H7 (cell line): ENCODE results near the gene SSC4D. TPM values are rescaled to one million over a fixed set of nuclear protein-coding genes. Genes with fewer than 3 reads are reported as not detected.
"Not testable (repeated sequence)": the region's sequence is repeated elsewhere in the genome, so short reads cannot be mapped to it uniquely, and the experiment has no call there.

ENCODE experiments used
- DNase-seq: peaks from one replicate; pipeline ENCODE4 v3.0.0; 2012
- H3K27me3 ChIP-seq: 2 replicates; pipeline ENCODE4 v1.6.0; 2011; ENCODE audit warnings: mild to moderate bottlenecking, low read length; ENCODE audit not compliant: control insufficient read depth, insufficient read depth
- H3K36me3 ChIP-seq: replicated peaks from 2 replicates; pipeline ENCODE4 v1.5.1; 2011; ENCODE audit warnings: low read length; ENCODE audit not compliant: control insufficient read depth, insufficient read depth
- H3K4me3 ChIP-seq: 2 replicates; pipeline ENCODE4 v1.5.1; 2011; ENCODE audit warnings: low read depth, mild to moderate bottlenecking, control low read depth, low read length, moderate library complexity; ENCODE audit not compliant: insufficient read depth
- total RNA-seq: library from RNA; depleted of rRNA; stranded (reverse); fragments of >200 nt; shearing (Covaris generic); gene quantifications from 2 replicates; pipeline ENCODE4 v1.2.3, GENCODE V29; 2014

The SSC4D gene
- total RNA-seq, 1 experiment from 2014 or later: 19.6 TPM

- not testable (repeated sequence) for H3K4me3 ChIP-seq, H3K36me3 ChIP-seq, H3K27me3 ChIP-seq, DNase-seq
Observed at GRCh38 chr7:76403097-76403496, 6.4 kb downstream of the SSC4D start.

GRCh38 chr7:76400248-76400647, 9.2 kb downstream of the SSC4D start:
- DNase-seq: peak; percentile 33
- Histone ChIP-seq H3K27me3 (no peaks in the 10 kb centered on the region; the same call in 1 of the 2 replicates), H3K36me3 (no peaks in the 10 kb centered on the region), H3K4me3 (no peak overlapping the region)

- DNase-seq: peak; percentile 96
- Histone ChIP-seq H3K36me3 (no peaks in the 10 kb centered on the region), H3K27me3 (no peaks in the 10 kb centered on the region; the same call in 1 of the 2 replicates), H3K4me3 (peak overlapping the region; percentile 36)
Observed at GRCh38 chr7:76397409-76398183, 11.9 kb downstream of the SSC4D start.

GRCh38 chr7:76396864-76397263, 12.6 kb downstream of the SSC4D start:
- Histone ChIP-seq H3K4me3 (no peak overlapping the region), H3K27me3 (no peaks in the 10 kb centered on the region; the same call in 1 of the 2 replicates), H3K36me3 (no peaks in the 10 kb centered on the region)
- no peak for DNase-seq

- peak; percentile 73 for DNase-seq
- H3K27me3 ChIP-seq: no peaks in the 10 kb centered on the region; the same call in 1 of the 2 replicates
- H3K4me3 ChIP-seq: no peak overlapping the region
- H3K36me3 ChIP-seq: no peaks in the 10 kb centered on the region
Observed at GRCh38 chr7:76395965-76396726, 13.4 kb downstream of the SSC4D start.

- not testable (repeated sequence) for H3K36me3 ChIP-seq, H3K4me3 ChIP-seq, H3K27me3 ChIP-seq, DNase-seq
Observed at GRCh38 chr7:76395605-76395964, 13.9 kb downstream of the SSC4D start.

- peak; percentile 19 for DNase-seq
- Histone ChIP-seq H3K36me3 (no peaks in the 10 kb centered on the region), H3K4me3 (no peak overlapping the region), H3K27me3 (no peaks in the 10 kb centered on the region; the same call in 1 of the 2 replicates)
Observed at GRCh38 chr7:76394957-76395356, 14.5 kb downstream of the SSC4D start.

- H3K36me3 ChIP-seq: no peaks in the 10 kb centered on the region
- H3K4me3 ChIP-seq: peak overlapping the region; percentile 82
- peak; percentile 97 for DNase-seq
- no peaks in the 10 kb centered on the region; the same call in 1 of the 2 replicates for H3K27me3 ChIP-seq
Observed at GRCh38 chr7:76393116-76394031, 16.1 kb downstream of the SSC4D start.

GRCh38 chr7:76392531-76393115, 16.9 kb downstream of the SSC4D start:
- Histone ChIP-seq H3K36me3 (no peaks in the 10 kb centered on the region), H3K27me3 (no peaks in the 10 kb centered on the region; the same call in 1 of the 2 replicates), H3K4me3 (peak overlapping the region; percentile 6; the same call in 1 of the 2 replicates)
- no peak for DNase-seq

- no peak overlapping the region for H3K4me3 ChIP-seq
- H3K36me3 ChIP-seq: no peaks in the 10 kb centered on the region
- no peaks in the 10 kb centered on the region for H3K27me3 ChIP-seq
- no peak for DNase-seq
Observed at GRCh38 chr7:76390092-76390491, 19.4 kb downstream of the SSC4D start.

GRCh38 chr7:76387789-76388188, 21.7 kb downstream of the SSC4D start:
- DNase-seq, H3K36me3 ChIP-seq, H3K27me3 ChIP-seq, H3K4me3 ChIP-seq: not testable (repeated sequence)

- no peaks in the 10 kb centered on the region for H3K36me3 ChIP-seq
- H3K27me3 ChIP-seq: no peaks in the 10 kb centered on the region
- H3K4me3 ChIP-seq: no peak overlapping the region
- DNase-seq: no peak
Observed at GRCh38 chr7:76386691-76387260, 22.7 kb downstream of the SSC4D start.

- H3K27me3 ChIP-seq: no peaks in the 10 kb centered on the region
- no peak overlapping the region for H3K4me3 ChIP-seq
- no peaks in the 10 kb centered on the region for H3K36me3 ChIP-seq
- peak; percentile 89 for DNase-seq
Observed at GRCh38 chr7:76383089-76383944, 26.2 kb downstream of the SSC4D start.
